ENCODE data around the gene ELMO1. TPM values are rescaled to one million over a fixed set of nuclear protein-coding genes. Genes with fewer than 3 reads are reported as not detected.

ELMO1 gene
- total RNA-seq, 2 experiments from 2014 or later, result 129 to 137 TPM

- Mint-ChIP-seq H3K4me1 (ENCODE audit: low read depth) (peaks cover 28% of the 10 kb centered on the region), H3K27ac (no peak overlapping the region), H3K4me3 (no peak overlapping the region), H3K36me3 (ENCODE audit: low read depth) (peaks cover 16% of the 10 kb centered on the region), H3K27me3 (ENCODE audit: low read depth) (no peaks in the 10 kb centered on the region), H3K9me3 (no peaks in the 10 kb centered on the region)
- no peak for DNase-seq
- CTCF ChIA-PET, result no interaction called here
- intact Hi-C loops (cut with micrococcal nuclease), result no loop called here
Measured at GRCh38 chr7:37267251-37267650, 181.4 kb downstream of the ELMO1 start.

GRCh38 chr7:37265876-37266275 lies 182.8 kb downstream of the ELMO1 start:
- Mint-ChIP-seq H3K4me1 (ENCODE audit: low read depth) (peaks cover 28% of the 10 kb centered on the region), H3K36me3 (ENCODE audit: low read depth) (peaks cover 13% of the 10 kb centered on the region), H3K27me3 (ENCODE audit: low read depth) (no peaks in the 10 kb centered on the region), H3K9me3 (no peaks in the 10 kb centered on the region), H3K4me3 (no peak overlapping the region), H3K27ac (peak overlapping the region; percentile 19)
- intact Hi-C loops (cut with micrococcal nuclease), result no loop called here
- CTCF ChIA-PET, result interaction anchor here (0.7 kb wide), 1 partner anchor 228 kb away, joined by 3 read pairs; no protein-coding TSS in a partner anchor
- DNase-seq, result no peak

GRCh38 chr7:37265006-37265405 lies 183.7 kb downstream of the ELMO1 start:
- no peak for DNase-seq
- CTCF ChIA-PET, result no interaction called here
- Mint-ChIP-seq H3K4me3 (no peak overlapping the region), H3K27me3 (ENCODE audit: low read depth) (no peaks in the 10 kb centered on the region), H3K9me3 (no peaks in the 10 kb centered on the region), H3K27ac (no peak overlapping the region), H3K36me3 (ENCODE audit: low read depth) (peaks cover 12% of the 10 kb centered on the region), H3K4me1 (ENCODE audit: low read depth) (peaks cover 31% of the 10 kb centered on the region)
- intact Hi-C loops (cut with micrococcal nuclease), result no loop called here

GRCh38 chr7:37262181-37262580 lies 186.5 kb downstream of the ELMO1 start:
- Mint-ChIP-seq H3K27me3 (ENCODE audit: low read depth) (no peaks in the 10 kb centered on the region), H3K36me3 (ENCODE audit: low read depth) (peaks cover 22% of the 10 kb centered on the region), H3K27ac (no peak overlapping the region), H3K4me1 (ENCODE audit: low read depth) (peaks cover 30% of the 10 kb centered on the region), H3K4me3 (no peak overlapping the region), H3K9me3 (no peaks in the 10 kb centered on the region)
- DNase-seq, result no peak
- CTCF ChIA-PET, result interaction anchor here (0.7 to 1.3 kb wide), 2 partner anchors 90 to 91 kb away, joined by 4 read pairs; no protein-coding TSS in a partner anchor
- intact Hi-C loops (cut with micrococcal nuclease), result no loop called here

- CTCF ChIA-PET, result no interaction called here
- no peak for DNase-seq
Measured at GRCh38 chr7:37259319-37259821, 189.3 kb downstream of the ELMO1 start.

GRCh38 chr7:37256631-37257030 lies 192.0 kb downstream of the ELMO1 start:
- no peak overlapping the region for H3K4me3 Mint-ChIP-seq
- H3K4me1 Mint-ChIP-seq (ENCODE audit: low read depth), result peaks cover 32% of the 10 kb centered on the region
- no peak overlapping the region for H3K27ac Mint-ChIP-seq

More at GRCh38 chr7:37259319-37259821, 189.3 kb downstream of the ELMO1 start:
- Mint-ChIP-seq H3K9me3 (no peaks in the 10 kb centered on the region), H3K4me3 (no peak overlapping the region), H3K27ac (no peak overlapping the region), H3K36me3 (ENCODE audit: low read depth) (peaks cover 36% of the 10 kb centered on the region), H3K4me1 (ENCODE audit: low read depth) (peaks cover 20% of the 10 kb centered on the region), H3K27me3 (ENCODE audit: low read depth) (no peaks in the 10 kb centered on the region)
- intact Hi-C loops (cut with micrococcal nuclease), result no loop called here

GRCh38 chr7:37255327-37255944 lies 193.2 kb downstream of the ELMO1 start:
- no peak overlapping the region for H3K4me3 Mint-ChIP-seq
- H3K9me3 Mint-ChIP-seq, result peaks cover 1% of the 10 kb centered on the region
- DNase-seq, result no peak
- H3K4me1 Mint-ChIP-seq (ENCODE audit: low read depth), result peaks cover 30% of the 10 kb centered on the region
- intact Hi-C loops (cut with micrococcal nuclease), result no loop called here
- H3K27me3 Mint-ChIP-seq (ENCODE audit: low read depth), result no peaks in the 10 kb centered on the region
- CTCF ChIA-PET, result interaction anchor here (1.6 kb wide), 1 partner anchor 21 kb away, joined by 4 read pairs; no protein-coding TSS in a partner anchor
- peaks cover 56% of the 10 kb centered on the region for H3K36me3 Mint-ChIP-seq (ENCODE audit: low read depth)
- H3K27ac Mint-ChIP-seq, result no peak overlapping the region

More at GRCh38 chr7:37256631-37257030, 192.0 kb downstream of the ELMO1 start:
- intact Hi-C loops (cut with micrococcal nuclease), result no loop called here
- CTCF ChIA-PET, result no interaction called here
- Mint-ChIP-seq H3K27me3 (ENCODE audit: low read depth) (no peaks in the 10 kb centered on the region), H3K9me3 (peaks cover 1% of the 10 kb centered on the region), H3K36me3 (ENCODE audit: low read depth) (peaks cover 56% of the 10 kb centered on the region)
- DNase-seq, result no peak

GRCh38 chr7:37251222-37251621 lies 197.4 kb downstream of the ELMO1 start:
- H3K27ac Mint-ChIP-seq, result no peak overlapping the region
- no peaks in the 10 kb centered on the region for H3K27me3 Mint-ChIP-seq (ENCODE audit: low read depth)
- no peak for DNase-seq
- intact Hi-C loops (cut with micrococcal nuclease), result no loop called here
- H3K36me3 Mint-ChIP-seq (ENCODE audit: low read depth), result peaks cover 36% of the 10 kb centered on the region
- no peak overlapping the region for H3K4me3 Mint-ChIP-seq
- H3K4me1 Mint-ChIP-seq (ENCODE audit: low read depth), result peaks cover 32% of the 10 kb centered on the region
- CTCF ChIA-PET, result no interaction called here
- H3K9me3 Mint-ChIP-seq, result peaks cover 1% of the 10 kb centered on the region

GRCh38 chr7:37249240-37249639 lies 199.4 kb downstream of the ELMO1 start:
- intact Hi-C loops (cut with micrococcal nuclease), result no loop called here
- CTCF ChIA-PET, result no interaction called here
- H3K9me3 Mint-ChIP-seq, result peaks cover 1% of the 10 kb centered on the region
- DNase-seq, result no peak
- no peak overlapping the region for H3K27ac Mint-ChIP-seq
- H3K4me3 Mint-ChIP-seq, result no peak overlapping the region
- H3K27me3 Mint-ChIP-seq (ENCODE audit: low read depth), result no peaks in the 10 kb centered on the region
- H3K36me3 Mint-ChIP-seq (ENCODE audit: low read depth), result peaks cover 26% of the 10 kb centered on the region
- peaks cover 41% of the 10 kb centered on the region for H3K4me1 Mint-ChIP-seq (ENCODE audit: low read depth)

GRCh38 chr7:37248396-37248861 lies 200.2 kb downstream of the ELMO1 start:
- intact Hi-C loops (cut with micrococcal nuclease), result no loop called here
- CTCF ChIA-PET, result no interaction called here
- H3K9me3 Mint-ChIP-seq, result peaks cover 1% of the 10 kb centered on the region
- DNase-seq, result no peak
- peaks cover 25% of the 10 kb centered on the region for H3K36me3 Mint-ChIP-seq (ENCODE audit: low read depth)
- no peak overlapping the region for H3K4me3 Mint-ChIP-seq
- H3K27ac Mint-ChIP-seq, result no peak overlapping the region
- H3K4me1 Mint-ChIP-seq (ENCODE audit: low read depth), result peaks cover 43% of the 10 kb centered on the region
- no peaks in the 10 kb centered on the region for H3K27me3 Mint-ChIP-seq (ENCODE audit: low read depth)

- peaks cover 21% of the 10 kb centered on the region for H3K36me3 Mint-ChIP-seq (ENCODE audit: low read depth)
- H3K4me1 Mint-ChIP-seq (ENCODE audit: low read depth), result peaks cover 40% of the 10 kb centered on the region
- CTCF ChIA-PET, result interaction anchor here (0.7 kb wide), 1 partner anchor 95 kb away, joined by 4 read pairs; no protein-coding TSS in a partner anchor
- H3K9me3 Mint-ChIP-seq, result no peaks in the 10 kb centered on the region
- H3K27ac Mint-ChIP-seq, result no peak overlapping the region
- H3K27me3 Mint-ChIP-seq (ENCODE audit: low read depth), result no peaks in the 10 kb centered on the region
- intact Hi-C loops (cut with micrococcal nuclease), result no loop called here
- no peak overlapping the region for H3K4me3 Mint-ChIP-seq
- DNase-seq, result no peak
Measured at GRCh38 chr7:37247861-37248260, 200.8 kb downstream of the ELMO1 start.

- Mint-ChIP-seq H3K4me3 (no peak overlapping the region), H3K4me1 (ENCODE audit: low read depth) (peaks cover 41% of the 10 kb centered on the region), H3K9me3 (no peaks in the 10 kb centered on the region), H3K27me3 (ENCODE audit: low read depth) (no peaks in the 10 kb centered on the region), H3K36me3 (ENCODE audit: low read depth) (peaks cover 23% of the 10 kb centered on the region), H3K27ac (no peak overlapping the region)
- DNase-seq, result no peak
- intact Hi-C loops (cut with micrococcal nuclease), result no loop called here
- CTCF ChIA-PET, result no interaction called here
Measured at GRCh38 chr7:37245590-37245989, 203.1 kb downstream of the ELMO1 start.

GRCh38 chr7:37236906-37237305 lies 211.8 kb downstream of the ELMO1 start:
- intact Hi-C loops (cut with micrococcal nuclease), result loop anchor here (10.0 kb wide), 1 partner anchor 258 kb away; no protein-coding TSS in a partner anchor
- no peaks in the 10 kb centered on the region for H3K9me3 Mint-ChIP-seq
- H3K4me1 Mint-ChIP-seq (ENCODE audit: low read depth), result peaks cover 7% of the 10 kb centered on the region
- H3K36me3 Mint-ChIP-seq (ENCODE audit: low read depth), result peaks cover 9% of the 10 kb centered on the region
- H3K27me3 Mint-ChIP-seq (ENCODE audit: low read depth), result no peaks in the 10 kb centered on the region
- H3K27ac Mint-ChIP-seq, result no peak overlapping the region
- DNase-seq, result no peak
- H3K4me3 Mint-ChIP-seq, result no peak overlapping the region
- CTCF ChIA-PET, result interaction anchor here (2.0 to 3.5 kb wide), 3 partner anchors 114 to 271 kb away, joined by 6 to 19 read pairs (median 10); no protein-coding TSS in a partner anchor
